ENCODE data around the gene MYBBP1A. TPM values are rescaled to one million over a fixed set of nuclear protein-coding genes. Genes with fewer than 3 reads are reported as not detected.

The MYBBP1A gene
- total and polyA plus RNA-seq, 2 experiments from 2014 or later, result 42.4 to 56.4 TPM

- Histone ChIP-seq H3K79me2 (ENCODE audit: insufficient read depth) (no peaks in the 10 kb centered on the region), H3K27me3 (replicated peaks; ENCODE audit: insufficient read depth) (0 out of 2 replicates have a peak, but pooled peaks cover 13% of the 10 kb centered on the region), H3K4me3 (no peak overlapping the region), H4K20me1 (ENCODE audit: insufficient read depth) (no peaks in the 10 kb centered on the region), H3K4me1 (ENCODE audit: insufficient read depth) (no peaks in the 10 kb centered on the region), H3K9me3 (ENCODE audit: low read depth) (no peaks in the 10 kb centered on the region), H3K27ac (no peak overlapping the region), H3K9ac (no peak overlapping the region), H3K9me2 (ENCODE audit: insufficient read depth) (no peaks in the 10 kb centered on the region), H3F3A (ENCODE audit: insufficient read depth) (no peaks in the 10 kb centered on the region), H3K4me2 (ENCODE audit: unreplicated experiment) (no peak overlapping the region), H2AFZ (no peak overlapping the region), H3K36me3 (ENCODE audit: low read depth) (no peaks in the 10 kb centered on the region)
- WGBS, 2 experiments (ENCODE audit: low coverage in 1 of 2, low lambda C conversion rate in 2 of 2, missing lambda C conversion rate in 2 of 2), result 75 to 78% methylated on average over 30 to 31 of the region's 31 CpGs
- in situ Hi-C loops (cut with MboI), result no loop called here
- no peak for TF ChIP-seq EZH2phosphoT487 (IDR thresholded peaks at IDR 0.05; ENCODE audit: insufficient read depth, low read depth)
- TF ChIP-seq EZH2 (IDR thresholded peaks at IDR 0.05; ENCODE audit: insufficient read depth, poor library complexity, severe bottlenecking), result no peak
- no peak for DNase-seq
These were observed 42.8 kb downstream of the MYBBP1A start for GRCh38 chr17:4512156-4513112.

GRCh38 chr17:4511199-4511932, 43.8 kb downstream of the MYBBP1A start:
- no peak overlapping the region for H3K9ac ChIP-seq
- H3K79me2 ChIP-seq (ENCODE audit: insufficient read depth), result no peaks in the 10 kb centered on the region
- H2AFZ ChIP-seq, result no peak overlapping the region
- 0 out of 2 replicates have a peak, but pooled peaks cover 13% of the 10 kb centered on the region for H3K27me3 ChIP-seq (replicated peaks; ENCODE audit: insufficient read depth)
- in situ Hi-C loops (cut with MboI), result no loop called here
- no peak overlapping the region for H3K4me3 ChIP-seq
- H4K20me1 ChIP-seq (ENCODE audit: insufficient read depth), result no peaks in the 10 kb centered on the region
- no peaks in the 10 kb centered on the region for H3K36me3 ChIP-seq (ENCODE audit: low read depth)
- no peak for TF ChIP-seq EZH2phosphoT487 (IDR thresholded peaks at IDR 0.05; ENCODE audit: insufficient read depth, low read depth)
- no peak for TF ChIP-seq EZH2 (IDR thresholded peaks at IDR 0.05; ENCODE audit: insufficient read depth, poor library complexity, severe bottlenecking)
- H3K9me3 ChIP-seq (ENCODE audit: low read depth), result no peaks in the 10 kb centered on the region
- no peak for DNase-seq
- no peak overlapping the region for H3K4me2 ChIP-seq (ENCODE audit: unreplicated experiment)
- H3K9me2 ChIP-seq (ENCODE audit: insufficient read depth), result no peaks in the 10 kb centered on the region
- 77 to 84% methylated on average over 9 to 10 of the region's 10 CpGs for WGBS, 2 experiments (ENCODE audit: low coverage in 1 of 2, low lambda C conversion rate in 2 of 2, missing lambda C conversion rate in 2 of 2)
- no peaks in the 10 kb centered on the region for H3F3A ChIP-seq (ENCODE audit: insufficient read depth)
- H3K4me1 ChIP-seq (ENCODE audit: insufficient read depth), result no peaks in the 10 kb centered on the region
- H3K27ac ChIP-seq, result no peak overlapping the region

- H3K4me1 ChIP-seq (ENCODE audit: insufficient read depth), result no peaks in the 10 kb centered on the region
- TF ChIP-seq EZH2phosphoT487 (IDR thresholded peaks at IDR 0.05; ENCODE audit: insufficient read depth, low read depth), result no peak
- TF ChIP-seq EZH2 (IDR thresholded peaks at IDR 0.05; ENCODE audit: insufficient read depth, poor library complexity, severe bottlenecking), result no peak
- H3K27ac ChIP-seq, result no peak overlapping the region
- no peaks in the 10 kb centered on the region for H3K9me3 ChIP-seq (ENCODE audit: low read depth)
- 0 out of 2 replicates have a peak, but pooled peaks cover 13% of the 10 kb centered on the region for H3K27me3 ChIP-seq (replicated peaks; ENCODE audit: insufficient read depth)
- in situ Hi-C loops (cut with MboI), result no loop called here
- H3K4me2 ChIP-seq (ENCODE audit: unreplicated experiment), result no peak overlapping the region
- DNase-seq, result no peak
- no peaks in the 10 kb centered on the region for H3K36me3 ChIP-seq (ENCODE audit: low read depth)
- no peaks in the 10 kb centered on the region for H3F3A ChIP-seq (ENCODE audit: insufficient read depth)
- WGBS, 2 experiments (ENCODE audit: low coverage in 1 of 2, low lambda C conversion rate in 2 of 2, missing lambda C conversion rate in 2 of 2), result 51 to 55% methylated on average over 11 of the region's 11 CpGs
- no peaks in the 10 kb centered on the region for H3K79me2 ChIP-seq (ENCODE audit: insufficient read depth)
- H3K4me3 ChIP-seq, result no peak overlapping the region
- H3K9me2 ChIP-seq (ENCODE audit: insufficient read depth), result no peaks in the 10 kb centered on the region
- H4K20me1 ChIP-seq (ENCODE audit: insufficient read depth), result no peaks in the 10 kb centered on the region
- H3K9ac ChIP-seq, result no peak overlapping the region
- H2AFZ ChIP-seq, result no peak overlapping the region
These were observed 44.6 kb downstream of the MYBBP1A start for GRCh38 chr17:4510618-4510941.

- in situ Hi-C loops (cut with MboI), result no loop called here
- Histone ChIP-seq H3K36me3 (ENCODE audit: low read depth) (no peaks in the 10 kb centered on the region), H3K9me2 (ENCODE audit: insufficient read depth) (no peaks in the 10 kb centered on the region), H3K9me3 (ENCODE audit: low read depth) (no peaks in the 10 kb centered on the region), H3K4me1 (ENCODE audit: insufficient read depth) (no peaks in the 10 kb centered on the region), H3K9ac (no peak overlapping the region), H3K79me2 (ENCODE audit: insufficient read depth) (no peaks in the 10 kb centered on the region), H3K4me3 (no peak overlapping the region), H3F3A (ENCODE audit: insufficient read depth) (no peaks in the 10 kb centered on the region), H3K27me3 (replicated peaks; ENCODE audit: insufficient read depth) (0 out of 2 replicates have a peak, but pooled peaks cover 13% of the 10 kb centered on the region), H3K4me2 (ENCODE audit: unreplicated experiment) (no peak overlapping the region), H2AFZ (no peak overlapping the region), H3K27ac (no peak overlapping the region), H4K20me1 (ENCODE audit: insufficient read depth) (no peaks in the 10 kb centered on the region)
- TF ChIP-seq EZH2 (IDR thresholded peaks at IDR 0.05; ENCODE audit: insufficient read depth, poor library complexity, severe bottlenecking) (no peak), EZH2phosphoT487 (IDR thresholded peaks at IDR 0.05; ENCODE audit: insufficient read depth, low read depth) (no peak)
- WGBS, 2 experiments (ENCODE audit: low coverage in 1 of 2, low lambda C conversion rate in 2 of 2, missing lambda C conversion rate in 2 of 2), result 85 to 86% methylated on average over 12 to 21 of the region's 21 CpGs
- DNase-seq, result no peak
These were observed 45.1 kb downstream of the MYBBP1A start for GRCh38 chr17:4509923-4510617.

Measured in GM23248 (cell line).